Transverse colon (tissue), 4 donors: ENCODE measurements around the gene AKAP7. TPM values are rescaled to one million over a fixed set of nuclear protein-coding genes. Genes with fewer than 3 reads are reported as not detected.

Source experiments
- DNase-seq: peaks from one replicate; pipeline ENCODE4 v3.0.0-alpha.2; 2019
- H3K27ac ChIP-seq, 4 donors: fragments of 200-600 bp; sonication (generic); 2 replicates each; pipeline ENCODE4 v1.5.1; 2016 to 2018; ENCODE audit warnings: inconsistent platforms in 4 of 4
- H3K27me3 ChIP-seq: fragments of 200-600 bp; sonication (generic); 2 replicates; pipeline ENCODE4 v1.5.1; 2017; ENCODE audit warnings: inconsistent platforms
- H3K36me3 ChIP-seq, 4 donors: fragments of 200-600 bp; sonication (generic); 2 replicates each; pipeline ENCODE4 v1.5.1; 2017 to 2019; ENCODE audit warnings: inconsistent platforms in 4 of 4
- H3K4me1 ChIP-seq, 4 donors: fragments of 200-600 bp; sonication (generic); 2 replicates each; pipeline ENCODE4 v1.5.1; 2017 to 2020; ENCODE audit warnings: inconsistent platforms in 4 of 4
- H3K4me3 ChIP-seq, 4 donors: fragments of 200-600 bp; sonication (generic); 1 replicate in 1 of 4; 2 replicates in 3 of 4; pipeline versions ENCODE4 v1.5.1 to v1.6.1; 2017 to 2019; ENCODE audit warnings: inconsistent platforms in 4 of 4
- H3K9me3 ChIP-seq, 2 donors: fragments of 200-600 bp; sonication (generic); 2 replicates each; pipeline ENCODE4 v1.5.1; 2017 to 2019; ENCODE audit warnings: inconsistent platforms in 2 of 2
- EP300 ChIP-seq: sonication (generic); formaldehyde crosslinking; IDR thresholded peaks from one replicate; pipeline ENCODE4 v1.6.1; 2017; ENCODE audit warnings: antibody characterized with exemption, low read depth
- POLR2A ChIP-seq: fragments of 450-650 bp; IDR thresholded peaks from one replicate; pipeline ENCODE4 v1.6.1; 2016; ENCODE audit warnings: antibody characterized with exemption, mild to moderate bottlenecking, moderate library complexity
- POLR2AphosphoS5 ChIP-seq, 3 donors: sonication (generic); formaldehyde crosslinking; IDR thresholded peaks; one replicate each; pipeline ENCODE4 v1.6.1; 2016; ENCODE audit warnings: antibody characterized with exemption in 3 of 3
- WGBS, 2 donors: methylation state at CpG; one replicate each; pipeline ENCODE4 v1.1.5; 2018; ENCODE audit warnings: low coverage in 1 of 2; 5-methylcytosine and 5-hydroxymethylcytosine counted together
- in situ Hi-C, 4 donors: fragments of 200-750 bp; cut with MboI; loops; one replicate each; pipeline versions ENCODE4 v1.15.0 to v1.15.1; 2017; ENCODE audit warnings: low sequenced_read_pairs in 3 of 4, low pct_ligation_motif_present in 1 of 4, low pct_unique_long_range_greater_than_20kb in 1 of 4
- intact Hi-C: fragments of 100-400 bp; cut with DNase I; formaldehyde crosslinking; loops from one replicate; pipeline ENCODE4 v1.15.1; 2023; ENCODE audit warnings: low total_unique reads
- total RNA-seq, 4 donors: library from RNA; depleted of rRNA; stranded (reverse); fragments of >200 nt; gene quantifications; one replicate each; pipeline ENCODE4 v1.1.0, GENCODE V29; 2016
- TF ChIP-seq, protein P1 (sequence below), 5 experiments: fragments of 200-600 bp in 3 of 5; fragments of 450-650 bp in 2 of 5; sonication (generic) in 3 of 5; IDR thresholded peaks; 1 replicate in 2 of 5; 2 replicates in 3 of 5; pipeline ENCODE4 v1.5.1; 2016 to 2017; ENCODE audit warnings: antibody characterized with exemption in 5 of 5, inconsistent platforms in 3 of 5, mild to moderate bottlenecking in 2 of 5, moderate library complexity in 1 of 5

Gene AKAP7
- total RNA-seq, 4 donors from 2014 or later: 4.9 to 19.1 (median 12.0) TPM

DNA sequence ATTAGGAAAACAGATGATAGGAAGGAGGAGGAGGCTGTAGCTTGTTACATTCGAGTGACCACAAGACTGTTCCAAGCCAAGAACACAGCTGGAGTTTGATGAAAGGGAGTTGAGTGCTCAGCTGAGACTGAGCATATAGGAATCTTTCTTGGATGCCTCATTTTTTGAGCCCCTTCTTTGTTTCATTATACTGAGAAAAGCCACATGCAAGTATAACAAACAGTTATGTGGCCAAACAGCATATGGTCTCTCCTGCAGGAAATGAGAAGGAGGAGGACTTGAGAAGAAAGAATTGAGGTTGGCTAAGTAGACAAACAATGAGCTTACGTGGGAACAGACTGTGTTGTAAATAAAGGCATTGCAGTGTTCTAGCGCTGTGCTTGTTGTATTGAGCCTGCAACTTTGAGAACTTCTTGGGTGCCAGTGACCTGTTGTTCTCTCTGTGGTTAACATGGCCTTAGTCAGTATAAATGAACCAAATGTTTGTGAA is 78.3 kb downstream of the AKAP7 start:
- 74 to 100% methylated on average over 2 to 3 of the region's 3 CpGs for WGBS, 2 donors
- H3K9me3 ChIP-seq: no peaks in the 10 kb centered on the region
- intact Hi-C loops: no loop called here
- H3K4me1 ChIP-seq: no peaks in the 10 kb centered on the region
- no peak for DNase-seq
- H3K27ac ChIP-seq: peak overlapping the region in 1 of 4 donors; percentile 10
- in situ Hi-C loops: no loop called here
- H3K4me3 ChIP-seq: no peak overlapping the region
- TF ChIP-seq, protein P1, sequence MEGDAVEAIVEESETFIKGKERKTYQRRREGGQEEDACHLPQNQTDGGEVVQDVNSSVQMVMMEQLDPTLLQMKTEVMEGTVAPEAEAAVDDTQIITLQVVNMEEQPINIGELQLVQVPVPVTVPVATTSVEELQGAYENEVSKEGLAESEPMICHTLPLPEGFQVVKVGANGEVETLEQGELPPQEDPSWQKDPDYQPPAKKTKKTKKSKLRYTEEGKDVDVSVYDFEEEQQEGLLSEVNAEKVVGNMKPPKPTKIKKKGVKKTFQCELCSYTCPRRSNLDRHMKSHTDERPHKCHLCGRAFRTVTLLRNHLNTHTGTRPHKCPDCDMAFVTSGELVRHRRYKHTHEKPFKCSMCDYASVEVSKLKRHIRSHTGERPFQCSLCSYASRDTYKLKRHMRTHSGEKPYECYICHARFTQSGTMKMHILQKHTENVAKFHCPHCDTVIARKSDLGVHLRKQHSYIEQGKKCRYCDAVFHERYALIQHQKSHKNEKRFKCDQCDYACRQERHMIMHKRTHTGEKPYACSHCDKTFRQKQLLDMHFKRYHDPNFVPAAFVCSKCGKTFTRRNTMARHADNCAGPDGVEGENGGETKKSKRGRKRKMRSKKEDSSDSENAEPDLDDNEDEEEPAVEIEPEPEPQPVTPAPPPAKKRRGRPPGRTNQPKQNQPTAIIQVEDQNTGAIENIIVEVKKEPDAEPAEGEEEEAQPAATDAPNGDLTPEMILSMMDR (IDR thresholded peaks at IDR 0.05): no peak
- TF ChIP-seq POLR2AphosphoS5 (IDR thresholded peaks at IDR 0.05) (no peak), EP300 (no peak), POLR2A (no peak)
- H3K36me3 ChIP-seq: no peaks in the 10 kb centered on the region
- H3K27me3 ChIP-seq: no peaks in the 10 kb centered on the region

DNA sequence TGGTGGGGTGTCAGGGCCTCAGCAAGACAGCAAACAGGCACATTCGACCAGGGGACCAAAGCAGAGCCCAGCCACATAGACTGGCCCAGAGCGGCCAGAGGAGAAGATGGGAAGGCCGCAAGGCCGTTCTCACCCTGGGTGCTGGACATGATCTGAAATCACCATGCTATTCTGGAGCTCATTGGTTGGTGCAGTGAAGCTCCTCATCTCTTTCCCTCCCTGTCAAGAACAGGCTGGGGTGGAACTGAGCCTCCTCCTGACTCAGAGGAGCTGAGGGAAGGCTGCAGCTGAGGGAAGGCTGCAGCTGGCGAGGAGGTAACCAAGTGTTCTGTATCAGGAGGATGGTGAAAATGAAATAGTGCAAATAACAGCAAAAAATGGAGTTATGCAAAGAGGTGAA is 80.0 kb downstream of the AKAP7 start:
- no peak for TF ChIP-seq POLR2A
- Histone ChIP-seq H3K4me3 (no peak overlapping the region), H3K27me3 (no peaks in the 10 kb centered on the region), H3K27ac (no peak overlapping the region), H3K9me3 (no peaks in the 10 kb centered on the region), H3K4me1 (no peaks in the 10 kb centered on the region), H3K36me3 (no peaks in the 10 kb centered on the region)
- no peak for DNase-seq
- intact Hi-C loops (no loop called here), in situ Hi-C loops (no loop called here)
- 91% methylated on average over 5 of the region's 5 CpGs; no CpG with 5 or more reads in 1 of the 2 donors for WGBS, 2 donors

DNA sequence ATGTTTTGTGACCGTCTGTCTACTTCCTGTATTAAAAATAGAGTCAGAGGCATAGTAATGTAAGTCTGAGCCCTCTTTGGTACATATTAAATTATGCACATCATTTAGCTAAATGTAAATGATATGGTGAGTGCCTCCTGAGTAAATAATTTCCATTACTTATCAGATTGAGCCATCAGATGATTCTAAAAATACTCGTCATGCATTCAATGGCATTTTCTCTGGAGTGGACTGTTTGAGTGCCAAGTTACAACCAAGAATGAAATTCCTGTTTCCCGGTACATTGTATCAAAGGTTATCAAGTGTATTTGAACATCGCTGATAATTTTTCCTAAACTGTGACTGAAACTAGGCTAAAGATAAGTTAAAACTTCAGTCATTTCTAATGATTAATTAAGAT is 81.0 kb downstream of the AKAP7 start:
- Histone ChIP-seq H3K9me3 (no peaks in the 10 kb centered on the region), H3K4me3 (no peak overlapping the region), H3K27ac (no peak overlapping the region), H3K4me1 (no peaks in the 10 kb centered on the region), H3K27me3 (no peaks in the 10 kb centered on the region), H3K36me3 (peaks cover 0 to 7% (median 0%) of the 10 kb centered on the region in 4 donors)
- WGBS, 2 donors: 43 to 69% methylated on average over 4 of the region's 4 CpGs
- TF ChIP-seq, protein P1 (IDR thresholded peaks at IDR 0.05): no peak
- DNase-seq: no peak
- in situ Hi-C loops (no loop called here), intact Hi-C loops (no loop called here)

DNA sequence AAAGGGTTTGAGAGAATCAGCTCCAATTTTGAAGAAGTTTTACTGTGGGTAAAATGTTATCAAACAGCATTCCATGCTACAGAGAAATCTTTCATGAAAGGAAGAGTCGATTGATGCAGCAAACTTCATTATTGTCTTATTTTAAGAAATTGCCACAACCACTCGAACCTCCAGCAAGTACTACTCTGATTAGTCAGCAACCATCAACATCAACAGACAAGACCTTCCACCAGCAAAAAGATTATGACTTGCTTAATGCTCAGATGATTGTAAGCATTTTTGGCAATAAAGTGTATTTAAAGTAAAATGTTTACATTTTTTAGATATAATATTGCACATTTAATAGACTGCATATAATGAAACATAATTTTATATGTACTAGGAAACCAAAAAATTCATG is 87.5 kb downstream of the AKAP7 start:
- WGBS, 2 donors: 90 to 91% methylated on average over 2 of the region's 2 CpGs
- TF ChIP-seq, protein P1 (IDR thresholded peaks at IDR 0.05): no peak
- TF ChIP-seq POLR2A (no peak), EP300 (no peak)
- H3K4me1 ChIP-seq: no peaks in the 10 kb centered on the region
- in situ Hi-C loops: no loop called here
- no peak for DNase-seq
- no peak overlapping the region for H3K4me3 ChIP-seq
- H3K36me3 ChIP-seq: peaks cover 0 to 7% (median 0%) of the 10 kb centered on the region in 4 donors
- intact Hi-C loops: no loop called here
- no peaks in the 10 kb centered on the region for H3K9me3 ChIP-seq
- H3K27me3 ChIP-seq: no peaks in the 10 kb centered on the region
- H3K27ac ChIP-seq: no peak overlapping the region

DNA sequence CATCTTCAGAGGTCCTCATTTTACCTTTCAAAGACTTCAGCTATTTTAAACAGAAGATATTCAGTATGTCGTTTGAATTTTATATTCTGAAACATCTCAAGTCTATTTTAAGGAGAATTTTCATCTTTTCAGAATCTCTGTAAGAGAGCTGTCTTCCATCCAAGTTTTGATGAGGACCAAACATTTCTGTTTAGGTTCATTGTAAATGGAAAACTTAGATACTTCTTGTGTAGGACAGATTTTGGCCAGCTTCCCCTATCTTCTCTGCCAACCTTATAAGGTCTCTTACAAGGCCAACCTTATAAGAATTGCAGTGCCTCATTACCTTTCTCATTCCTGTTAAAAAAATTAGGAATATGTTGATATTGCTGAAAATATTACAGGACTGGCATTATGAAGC is 88.1 kb downstream of the AKAP7 start:
- Histone ChIP-seq H3K4me3 (no peak overlapping the region), H3K36me3 (peaks cover 0 to 7% (median 0%) of the 10 kb centered on the region in 4 donors), H3K27me3 (no peaks in the 10 kb centered on the region), H3K27ac (no peak overlapping the region), H3K9me3 (no peaks in the 10 kb centered on the region), H3K4me1 (no peaks in the 10 kb centered on the region)
- intact Hi-C loops (no loop called here), in situ Hi-C loops (no loop called here)
- DNase-seq: no peak
- no peak for TF ChIP-seq POLR2A
- 73 to 85% methylated on average over 1 of the region's 1 CpG for WGBS, 2 donors
